H1 (cell line): ENCODE results near the gene KLF5. TPM values are rescaled to one million over a fixed set of nuclear protein-coding genes. Genes with fewer than 3 reads are reported as not detected.
A peak's percentile ranks its signal among the peaks of the same experiment; 100 is the strongest.

ENCODE experiments used
- CTCF ChIA-PET: fragments of 300-600 bp; sonication (Branson Sonifier 250); formaldehyde crosslinking; loops from one replicate; lab custom pipeline; 2021; ENCODE audit not compliant: partially characterized antibody; lab: Charles Lee
- POLR2A ChIA-PET: fragments of 300-600 bp; sonication (Branson Sonifier 250); formaldehyde crosslinking; loops from one replicate; lab custom pipeline; 2021; ENCODE audit warnings: inconsistent platforms; ENCODE audit not compliant: partially characterized antibody; lab: Charles Lee
- DNase-seq, 2 experiments: peaks; one replicate each; pipeline versions ENCODE4 v3.0.0 to v3.0.0-alpha.2; 2010 to 2022; ENCODE audit warnings: low spot score in 2 of 2, low read depth in 1 of 2, mixed read lengths in 1 of 2
- FAIRE-seq: peaks from 2 replicates; lab custom pipeline; 2011; peaks lifted over from hg19 to GRCh38; lab: Jason Lieb, UNC
- H2AFZ ChIP-seq: 2 replicates; pipeline ENCODE4 v1.8.1; 2012; ENCODE audit warnings: low read length, inconsistent platforms
- H2AK5ac ChIP-seq: 2 replicates; pipeline ENCODE4 v1.6.1; 2013; ENCODE audit warnings: low read depth, low read length
- H2BK120ac ChIP-seq: replicated peaks from 2 replicates; pipeline ENCODE3; 2013; ENCODE audit warnings: low read depth, low read length, inconsistent platforms
- H2BK12ac ChIP-seq: 2 replicates; pipeline ENCODE4 v1.6.1; 2013; ENCODE audit warnings: low read depth, low read length
- H2BK15ac ChIP-seq: 2 replicates; pipeline ENCODE4 v1.6.1; 2013; ENCODE audit warnings: low read length
- H2BK20ac ChIP-seq: 2 replicates; pipeline ENCODE4 v1.6.1; 2013; ENCODE audit warnings: low read length
- H2BK5ac ChIP-seq: 2 replicates; pipeline ENCODE4 v1.6.1; 2013; ENCODE audit warnings: low read depth, low read length
- H3K14ac ChIP-seq: 2 replicates; pipeline ENCODE4 v1.6.1; 2013; ENCODE audit warnings: inconsistent platforms; ENCODE audit not compliant: insufficient read length
- H3K18ac ChIP-seq: 2 replicates; pipeline ENCODE4 v1.6.1; 2013; ENCODE audit warnings: low read length; ENCODE audit errors: extremely low read depth
- H3K23ac ChIP-seq: 2 replicates; pipeline ENCODE4 v1.6.1; 2013; ENCODE audit warnings: inconsistent platforms; ENCODE audit not compliant: insufficient read length
- H3K23me2 ChIP-seq: 2 replicates; pipeline ENCODE4 v1.6.1; 2013; ENCODE audit warnings: low read depth, low read length
- H3K27ac ChIP-seq: 2 replicates; pipeline ENCODE4 v1.6.1; 2011; ENCODE audit warnings: low read depth, low read length, inconsistent platforms
- H3K27me3 ChIP-seq, 4 experiments: replicated peaks in 1 of 4; 1 replicate in 1 of 4; 2 replicates in 3 of 4; pipeline versions ENCODE4 v1.6.1 to v1.8.1; 2011 to 2013; ENCODE audit warnings: low read length in 3 of 4, mild to moderate bottlenecking in 3 of 4, inconsistent platforms in 2 of 4, mixed read lengths in 2 of 4, moderate library complexity in 1 of 4; ENCODE audit not compliant: control insufficient read depth in 3 of 4, insufficient read depth in 3 of 4; ENCODE audit errors: extremely low read depth in 1 of 4
- H3K36me3 ChIP-seq, 4 experiments: 2 replicates each; pipeline versions ENCODE4 v1.6.1 to v1.8.1; 2011 to 2013; ENCODE audit warnings: mild to moderate bottlenecking in 4 of 4, low read length in 3 of 4, moderate library complexity in 2 of 4, control low read depth in 1 of 4, inconsistent platforms in 1 of 4; ENCODE audit not compliant: insufficient read depth in 4 of 4, control insufficient read depth in 2 of 4
- H3K4ac ChIP-seq: replicated peaks from 2 replicates; pipeline ENCODE3; 2013; ENCODE audit warnings: low read length, low read depth, mixed read lengths, inconsistent platforms; ENCODE audit not compliant: insufficient read length
- H3K4me1 ChIP-seq, 4 experiments: replicated peaks in 1 of 4; 1 replicate in 1 of 4; 2 replicates in 3 of 4; pipeline versions ENCODE4 v1.6.1 to v1.8.1; 2011 to 2013; ENCODE audit warnings: low read length in 3 of 4, inconsistent platforms in 2 of 4, mixed read lengths in 1 of 4; ENCODE audit not compliant: insufficient read depth in 4 of 4, control insufficient read depth in 3 of 4
- H3K4me2 ChIP-seq, 2 experiments: 2 replicates each; pipeline versions ENCODE4 v1.6.1 to v1.8.1; 2011 to 2013; ENCODE audit warnings: low read depth in 2 of 2, low read length in 2 of 2, control low read depth in 1 of 2, inconsistent platforms in 1 of 2, mild to moderate bottlenecking in 1 of 2; ENCODE audit not compliant: insufficient read depth in 1 of 2
- H3K4me3 ChIP-seq, 4 experiments: fragments of 200-600, 300-600 bp in 1 of 4; sonication (generic), shearing (Covaris generic), sonication (Bioruptor Twin) in 1 of 4; 2 replicates each; pipeline versions ENCODE4 v1.5.1 to v1.8.1; 2011 to 2016; ENCODE audit warnings: low read length in 4 of 4, low read depth in 3 of 4, control low read depth in 2 of 4, inconsistent platforms in 2 of 4, mild to moderate bottlenecking in 2 of 4, mixed read lengths in 1 of 4, moderate library complexity in 1 of 4; ENCODE audit not compliant: insufficient read depth in 2 of 4; ENCODE audit errors: extremely low read depth in 1 of 4
- H3K56ac ChIP-seq: replicated peaks from 2 replicates; pipeline ENCODE3; 2013; ENCODE audit warnings: low read depth, mild to moderate bottlenecking, mixed read lengths, low read length, inconsistent platforms; ENCODE audit not compliant: insufficient read length
- H3K79me1 ChIP-seq: 2 replicates; pipeline ENCODE4 v1.6.1; 2013; ENCODE audit warnings: low read depth, low read length, control low read depth
- H3K79me2 ChIP-seq, 2 experiments: 2 replicates each; pipeline versions ENCODE4 v1.6.1 to v1.8.1; 2012 to 2013; ENCODE audit warnings: low read length in 2 of 2, mild to moderate bottlenecking in 2 of 2, inconsistent platforms in 1 of 2; ENCODE audit not compliant: insufficient read depth in 2 of 2, control insufficient read depth in 1 of 2
- H3K9ac ChIP-seq, 4 experiments: replicated peaks in 1 of 4; 1 replicate in 1 of 4; 2 replicates in 3 of 4; pipeline versions ENCODE4 v1.6.1 to v1.8.1; 2011 to 2013; ENCODE audit warnings: low read depth in 3 of 4, low read length in 3 of 4, control low read depth in 2 of 4, mild to moderate bottlenecking in 2 of 4, moderate library complexity in 2 of 4, inconsistent platforms in 1 of 4; ENCODE audit errors: extremely low read depth in 1 of 4
- H3K9me3 ChIP-seq, 2 experiments: 2 replicates each; pipeline versions ENCODE4 v1.6.1 to v1.8.1; 2012 to 2013; ENCODE audit warnings: mild to moderate bottlenecking in 2 of 2, moderate library complexity in 2 of 2, control low read depth in 1 of 2, inconsistent platforms in 1 of 2, low read depth in 1 of 2, low read length in 1 of 2, mixed read lengths in 1 of 2; ENCODE audit not compliant: insufficient read depth in 2 of 2
- H4K20me1 ChIP-seq, 2 experiments: replicated peaks in 1 of 2; 2 replicates each; pipeline versions ENCODE3 to v1.8.1; 2011 to 2013; ENCODE audit warnings: inconsistent platforms in 2 of 2, low read length in 2 of 2, mild to moderate bottlenecking in 1 of 2; ENCODE audit not compliant: insufficient read depth in 2 of 2, control insufficient read depth in 1 of 2
- H4K5ac ChIP-seq: 2 replicates; pipeline ENCODE4 v1.6.1; 2013; ENCODE audit warnings: low read length, low read depth, mixed read lengths, inconsistent platforms; ENCODE audit not compliant: insufficient read length
- H4K8ac ChIP-seq: 2 replicates; pipeline ENCODE4 v1.8.0; 2013; ENCODE audit warnings: mild to moderate bottlenecking, moderate library complexity, low read length, inconsistent platforms; ENCODE audit not compliant: insufficient read depth; ENCODE audit errors: extremely low read depth
- H4K91ac ChIP-seq: replicated peaks from 2 replicates; pipeline ENCODE3; 2013; ENCODE audit warnings: low read length, mixed read lengths, inconsistent platforms; ENCODE audit not compliant: insufficient read length
- POU5F1 ChIP-seq: IDR thresholded peaks from 2 replicates; pipeline ENCODE4 v1.6.1; 2011; ENCODE audit warnings: low read depth, mild to moderate bottlenecking, low read length, moderate library complexity
- RBBP5 ChIP-seq: IDR thresholded peaks from 2 replicates; pipeline ENCODE4 v1.7.1; 2012; ENCODE audit warnings: low read depth, mild to moderate bottlenecking, inconsistent platforms, low read length, moderate library complexity, borderline replicate concordance
- RFX5 ChIP-seq: IDR thresholded peaks from 2 replicates; pipeline ENCODE4 v1.6.1; 2011; ENCODE audit warnings: low read depth, low read length, improper control_type of control experiment, borderline replicate concordance
- WGBS, 2 experiments: shearing (Covaris generic) in 1 of 2; methylation state at CpG; one replicate each; pipeline versions ENCODE4 v1.1.6 to v1.1.7; 2013 to 2015; ENCODE audit warnings: low lambda C conversion rate in 2 of 2, mixed read lengths in 2 of 2, inconsistent platforms in 1 of 2, low coverage in 1 of 2, missing lambda C conversion rate in 1 of 2; ENCODE audit not compliant: insufficient replicate concordance in 2 of 2, insufficient coverage in 1 of 2, insufficient read length in 1 of 2; ENCODE audit errors: extremely low coverage in 1 of 2, missing lambda C conversion rate in 1 of 2; 5-methylcytosine and 5-hydroxymethylcytosine counted together
- polyA plus RNA-seq, 7 experiments: library from polyadenylated mRNA; depleted of rRNA in 3 of 7; stranded (reverse) in 5 of 7; unstranded in 2 of 7; fragments of >200 nt in 5 of 7; fragments of 200-250 nt in 2 of 7; gene quantifications; 1 replicate in 5 of 7; 2 replicates in 1 of 7; 4 replicates in 1 of 7; pipeline versions ENCODE4 v1.2.1 to v1.2.3, GENCODE V29; 2011 to 2013; ENCODE audit warnings: missing spikeins in 2 of 7, mixed read lengths in 2 of 7
- total RNA-seq: library from RNA; stranded (reverse); fragmentation: NEBNext Ultra II Directional; extraction: Animal tissue kit (Norgen Biotek cat#: 25700); gene quantifications from 2 replicates; pipeline ENCODE4 v1.2.1, GENCODE V29; 2021

The KLF5 gene
- total and polyA plus RNA-seq, 2 of the 8 experiments (the other 6 are each of a cell fraction or from before 2014, with no cell fraction given), result 1.2 to 2.3 TPM

DNA sequence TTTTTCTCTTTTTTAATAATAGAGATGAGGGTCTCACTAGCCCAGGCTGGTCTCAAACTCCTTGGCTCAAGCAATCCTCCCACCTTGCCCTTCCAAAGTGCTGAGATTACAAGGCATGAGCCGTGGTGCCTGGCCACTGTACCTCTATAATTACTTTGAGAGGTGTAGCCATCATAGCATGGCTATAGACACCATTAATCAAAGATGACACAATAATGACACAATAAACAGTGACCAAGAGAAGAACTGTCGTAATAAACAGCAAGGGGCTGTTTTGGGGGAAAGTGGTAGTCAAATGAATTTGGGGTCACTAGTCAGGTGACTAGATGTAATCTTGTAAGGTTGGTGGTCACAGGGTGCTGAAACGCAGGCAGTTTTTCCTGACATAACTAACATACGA is 30.4 kb downstream of the KLF5 start:
- no peak overlapping the region for H2AK5ac ChIP-seq
- DNase-seq (no peak), FAIRE-seq (no peak)
- peak overlapping the region; percentile 17 for H4K91ac ChIP-seq
- H3K79me2 ChIP-seq, result no peaks in the 10 kb centered on the region
- H4K20me1 ChIP-seq, result no peaks in the 10 kb centered on the region
- H3K4me1 ChIP-seq, result no peaks in the 10 kb centered on the region
- ChIA-PET CTCF (interaction anchor here (1.6 kb wide), 1 partner anchor 9 kb away, joined by 4 read pairs; no protein-coding TSS in a partner anchor), POLR2A (no interaction called here)
- H3K14ac ChIP-seq, result no peak overlapping the region
- no peak overlapping the region for H3K18ac ChIP-seq
- H3K23ac ChIP-seq, result no peak overlapping the region
- H2BK5ac ChIP-seq, result no peak overlapping the region
- no peak overlapping the region for H2BK12ac ChIP-seq
- H3K4ac ChIP-seq, result no peak overlapping the region
- H2AFZ ChIP-seq, result no peak overlapping the region
- H3K79me1 ChIP-seq, result no peaks in the 10 kb centered on the region
- H3K4me3 ChIP-seq, result no peak overlapping the region
- H4K5ac ChIP-seq, result no peak overlapping the region
- WGBS, 2 experiments, result 85% methylated on average over 4 of the region's 4 CpGs; no CpG with 5 or more reads in 1 of the 2 experiments
- H3K56ac ChIP-seq, result no peak overlapping the region
- no peak overlapping the region for H3K9ac ChIP-seq
- no peak overlapping the region for H2BK120ac ChIP-seq
- H3K4me2 ChIP-seq, result no peak overlapping the region
- no peak overlapping the region for H3K27ac ChIP-seq
- H2BK15ac ChIP-seq, result no peak overlapping the region
- no peak overlapping the region for H2BK20ac ChIP-seq
- H3K27me3 ChIP-seq, result no peaks in the 10 kb centered on the region
- peaks cover 9 to 12% of the 10 kb centered on the region in 2 experiments; a peak in 3 of 4 replicates for H3K9me3 ChIP-seq
- no peaks in the 10 kb centered on the region for H3K36me3 ChIP-seq
- no peak overlapping the region for H4K8ac ChIP-seq
- H3K23me2 ChIP-seq, result no peaks in the 10 kb centered on the region
- no peak for TF ChIP-seq RFX5
- no peak for TF ChIP-seq POU5F1
- no peak for TF ChIP-seq RBBP5
